Measurements from ENCODE around the gene RPP40. TPM values are rescaled to one million over a fixed set of nuclear protein-coding genes. Genes with fewer than 3 reads are reported as not detected.
A peak's percentile ranks its signal among the peaks of the same experiment; 100 is the strongest.

RPP40 gene
- total RNA-seq, 6 experiments from 2014 or later: 11.2 to 18.2 (median 16.8) TPM

DNA sequence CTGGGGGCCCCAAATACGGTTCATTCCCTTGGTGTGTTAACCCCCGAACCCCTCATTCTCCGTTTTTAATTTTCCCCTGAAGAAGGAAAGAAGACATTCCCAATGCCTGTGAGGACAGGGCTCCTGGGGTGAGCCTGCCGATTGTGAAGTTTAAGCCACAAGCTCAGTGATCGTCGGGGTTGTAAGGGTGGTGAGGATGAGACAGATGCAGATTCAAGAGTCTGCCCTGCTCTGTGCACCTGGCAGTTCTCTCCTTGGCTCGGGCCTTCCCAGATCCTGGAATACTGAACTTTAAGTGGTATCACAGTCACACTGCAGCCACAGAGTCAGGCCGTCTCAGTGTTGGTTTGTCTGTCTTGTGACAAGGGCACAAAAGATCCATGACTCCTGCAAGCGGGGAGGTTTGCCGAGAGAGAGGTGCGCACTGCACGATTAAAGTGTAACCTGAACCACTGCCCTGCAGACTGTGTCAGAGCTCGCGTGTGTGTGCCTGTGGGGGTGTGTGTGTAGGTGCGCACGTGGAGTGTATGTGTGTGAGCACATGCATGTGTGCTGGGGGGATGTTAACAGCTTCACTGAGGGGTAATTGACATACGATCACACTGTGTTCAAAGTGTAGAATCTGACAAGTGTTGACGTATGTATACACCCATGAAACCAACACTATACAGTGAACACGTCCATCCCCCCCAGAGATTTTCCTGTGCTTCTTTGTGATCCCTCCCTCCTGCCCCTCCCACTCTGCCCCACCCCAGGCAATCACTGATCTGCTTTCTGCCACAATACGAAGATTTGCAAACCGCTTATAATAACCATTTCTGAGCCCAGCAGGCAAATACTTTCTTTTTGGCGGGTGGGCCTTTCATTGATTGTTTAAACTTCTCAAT lies 38.9 kb downstream of the RPP40 start:
- Mint-ChIP-seq H3K4me3 (no peak overlapping the region), H3K27me3 (ENCODE audit: insufficient read depth) (peaks cover 5% of the 10 kb centered on the region), H3K9me3 (no peaks in the 10 kb centered on the region), H3K27ac (no peak overlapping the region), H3K36me3 (ENCODE audit: low read depth) (no peaks in the 10 kb centered on the region), H3K4me1 (ENCODE audit: low read depth) (peaks cover 8% of the 10 kb centered on the region; the same call in 1 of the 2 replicates)
- no peak for DNase-seq
- TF ChIP-seq, protein P1, sequence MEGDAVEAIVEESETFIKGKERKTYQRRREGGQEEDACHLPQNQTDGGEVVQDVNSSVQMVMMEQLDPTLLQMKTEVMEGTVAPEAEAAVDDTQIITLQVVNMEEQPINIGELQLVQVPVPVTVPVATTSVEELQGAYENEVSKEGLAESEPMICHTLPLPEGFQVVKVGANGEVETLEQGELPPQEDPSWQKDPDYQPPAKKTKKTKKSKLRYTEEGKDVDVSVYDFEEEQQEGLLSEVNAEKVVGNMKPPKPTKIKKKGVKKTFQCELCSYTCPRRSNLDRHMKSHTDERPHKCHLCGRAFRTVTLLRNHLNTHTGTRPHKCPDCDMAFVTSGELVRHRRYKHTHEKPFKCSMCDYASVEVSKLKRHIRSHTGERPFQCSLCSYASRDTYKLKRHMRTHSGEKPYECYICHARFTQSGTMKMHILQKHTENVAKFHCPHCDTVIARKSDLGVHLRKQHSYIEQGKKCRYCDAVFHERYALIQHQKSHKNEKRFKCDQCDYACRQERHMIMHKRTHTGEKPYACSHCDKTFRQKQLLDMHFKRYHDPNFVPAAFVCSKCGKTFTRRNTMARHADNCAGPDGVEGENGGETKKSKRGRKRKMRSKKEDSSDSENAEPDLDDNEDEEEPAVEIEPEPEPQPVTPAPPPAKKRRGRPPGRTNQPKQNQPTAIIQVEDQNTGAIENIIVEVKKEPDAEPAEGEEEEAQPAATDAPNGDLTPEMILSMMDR (IDR thresholded peaks at IDR 0.05): no peak

DNA sequence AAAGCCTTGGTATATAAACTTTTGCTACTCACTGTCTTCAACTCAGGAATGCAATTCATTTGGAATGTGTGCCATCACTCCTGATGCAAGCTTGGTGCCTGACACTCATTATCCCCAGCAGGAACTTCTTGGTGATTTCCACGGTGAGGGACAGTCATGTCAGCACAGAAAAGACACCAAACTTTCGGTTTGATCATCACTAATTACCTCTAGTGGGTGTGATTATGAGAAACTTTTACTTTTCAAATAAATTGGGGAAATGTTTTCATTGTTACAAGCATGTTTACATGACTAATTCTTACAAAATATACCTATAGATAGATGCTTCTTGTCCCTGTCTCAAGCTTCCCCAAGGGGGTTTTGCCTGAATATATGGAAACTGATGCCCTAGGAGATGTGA lies 40.9 kb downstream of the RPP40 start:
- Mint-ChIP-seq H3K4me1 (ENCODE audit: low read depth) (peaks cover 7% of the 10 kb centered on the region; the same call in 1 of the 2 replicates), H3K4me3 (no peak overlapping the region), H3K27me3 (ENCODE audit: insufficient read depth) (peaks cover 5% of the 10 kb centered on the region), H3K27ac (no peak overlapping the region), H3K36me3 (ENCODE audit: low read depth) (no peaks in the 10 kb centered on the region), H3K9me3 (no peaks in the 10 kb centered on the region)
- TF ChIP-seq, protein P1 (IDR thresholded peaks at IDR 0.05): no peak
- no peak for DNase-seq

DNA sequence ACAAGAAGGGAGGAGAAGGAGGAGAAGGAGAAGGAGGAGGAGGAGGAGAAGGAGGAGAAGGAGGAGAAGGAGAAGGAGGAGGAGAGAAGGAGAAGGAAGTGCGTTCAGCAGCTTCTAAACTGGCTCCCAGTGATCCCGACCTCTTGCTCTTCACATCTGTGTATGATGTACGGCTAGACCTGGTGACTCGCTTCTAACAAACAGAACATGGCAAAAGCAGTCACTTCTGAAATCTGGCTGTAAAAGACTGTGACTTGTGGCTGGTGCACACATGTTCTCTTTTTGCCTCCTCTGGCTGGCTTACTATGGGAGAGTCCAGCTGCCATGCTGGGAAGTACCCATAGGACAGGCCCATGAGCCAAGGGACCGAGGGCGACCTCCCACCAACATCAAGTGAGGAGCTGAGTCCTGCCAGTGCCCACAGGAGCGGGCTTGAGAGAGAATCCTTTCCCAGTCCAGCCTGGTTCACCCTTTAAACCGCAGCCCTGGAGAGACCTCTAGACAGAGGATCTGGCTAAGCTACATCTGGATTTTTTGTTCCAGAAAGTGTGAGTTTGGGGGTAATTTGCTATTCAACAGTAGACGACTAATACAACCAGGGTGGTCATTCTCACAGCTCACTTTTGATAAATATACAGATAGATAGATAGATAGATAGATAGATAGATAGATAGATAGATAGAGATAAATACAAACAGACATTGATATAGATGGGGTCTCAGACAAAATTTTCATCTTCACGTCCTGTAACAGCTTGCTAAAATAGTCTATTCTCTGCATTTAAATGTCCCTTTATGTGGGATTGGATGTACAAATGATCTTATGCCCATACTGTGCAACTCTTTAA lies 42.3 kb downstream of the RPP40 start:
- no peak for DNase-seq
- no peaks in the 10 kb centered on the region for H3K36me3 Mint-ChIP-seq (ENCODE audit: low read depth)
- TF ChIP-seq, protein P1 (IDR thresholded peaks at IDR 0.05): no peak
- peaks cover 7% of the 10 kb centered on the region; the same call in 1 of the 2 replicates for H3K4me1 Mint-ChIP-seq (ENCODE audit: low read depth)
- H3K27me3 Mint-ChIP-seq (ENCODE audit: insufficient read depth): peaks cover 4% of the 10 kb centered on the region
- no peak overlapping the region for H3K27ac Mint-ChIP-seq
- H3K4me3 Mint-ChIP-seq: no peak overlapping the region
- H3K9me3 Mint-ChIP-seq: no peaks in the 10 kb centered on the region

DNA sequence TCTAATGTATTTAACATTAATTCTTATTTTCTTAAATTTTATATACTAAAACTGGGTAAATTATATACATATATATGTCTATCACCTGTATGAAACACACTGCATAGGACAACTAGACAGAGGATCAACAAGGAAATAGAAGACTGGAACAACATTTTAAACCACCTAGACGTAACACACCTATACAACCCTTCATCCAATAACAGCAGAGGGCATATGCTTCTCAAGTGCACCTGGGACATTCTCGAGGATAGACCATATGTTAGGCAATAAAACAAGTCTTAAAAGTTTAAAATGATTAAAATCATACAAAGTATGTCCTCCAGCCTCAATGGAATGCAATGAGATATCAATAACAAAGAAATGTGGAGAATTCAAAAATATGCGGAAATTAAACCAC lies 45.2 kb downstream of the RPP40 start:
- H3K4me3 Mint-ChIP-seq: no peak overlapping the region
- no peak overlapping the region for H3K27ac Mint-ChIP-seq
- peaks cover 4% of the 10 kb centered on the region; the same call in 1 of the 2 replicates for H3K36me3 Mint-ChIP-seq (ENCODE audit: low read depth)
- DNase-seq: no peak
- peaks cover 1% of the 10 kb centered on the region for H3K27me3 Mint-ChIP-seq (ENCODE audit: insufficient read depth)
- TF ChIP-seq, protein P1 (IDR thresholded peaks at IDR 0.05): no peak
- H3K4me1 Mint-ChIP-seq (ENCODE audit: low read depth): peaks cover 23% of the 10 kb centered on the region
- no peaks in the 10 kb centered on the region for H3K9me3 Mint-ChIP-seq

DNA sequence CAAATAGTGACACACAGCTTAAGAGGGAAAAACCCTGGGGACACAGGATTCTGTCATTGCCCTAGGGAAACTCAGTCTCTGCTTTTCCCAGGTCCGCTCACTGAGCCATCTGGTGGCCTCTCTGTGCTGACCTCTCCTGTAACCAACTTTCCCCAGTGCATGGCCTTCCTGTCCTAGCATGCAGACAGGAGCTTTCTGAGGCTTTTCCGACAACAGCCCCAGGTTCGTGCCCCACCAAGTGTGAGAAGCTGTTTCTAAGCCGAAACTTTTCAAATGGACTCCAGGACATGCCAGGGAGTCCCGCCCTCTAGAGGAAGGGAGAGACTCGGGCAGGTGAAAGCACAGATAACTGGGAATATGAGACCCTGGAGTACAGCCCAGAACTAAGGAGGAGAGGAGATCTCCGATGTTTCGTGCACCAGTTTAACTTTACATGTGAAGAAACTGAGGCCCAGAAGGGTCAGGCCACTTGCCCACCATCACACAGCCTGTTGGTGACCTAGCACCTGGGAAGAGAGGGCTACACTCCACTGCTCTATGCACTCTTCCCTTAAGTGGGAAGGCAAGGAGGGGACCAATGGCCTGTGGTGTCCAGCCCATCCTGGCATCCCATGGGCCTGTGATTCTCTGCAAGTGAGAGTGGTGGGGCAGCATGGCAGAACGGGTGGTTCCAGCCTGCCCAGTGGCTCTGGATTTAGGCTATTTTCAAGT lies 46.2 kb downstream of the RPP40 start:
- TF ChIP-seq, protein P1 (IDR thresholded peaks at IDR 0.05): peak; percentile 60
- DNase-seq: no peak
- Mint-ChIP-seq H3K4me1 (ENCODE audit: low read depth) (peaks cover 19% of the 10 kb centered on the region), H3K27ac (no peak overlapping the region), H3K9me3 (no peaks in the 10 kb centered on the region), H3K27me3 (ENCODE audit: insufficient read depth) (peaks cover 1% of the 10 kb centered on the region), H3K4me3 (no peak overlapping the region), H3K36me3 (ENCODE audit: low read depth) (peaks cover 7% of the 10 kb centered on the region; the same call in 1 of the 2 replicates)

Measured in HFFc6 (cell line).